Measurements from ENCODE around the gene DNAAF3.
A peak's percentile ranks its signal among the peaks of the same experiment; 100 is the strongest.

DNAAF3 gene

DNA sequence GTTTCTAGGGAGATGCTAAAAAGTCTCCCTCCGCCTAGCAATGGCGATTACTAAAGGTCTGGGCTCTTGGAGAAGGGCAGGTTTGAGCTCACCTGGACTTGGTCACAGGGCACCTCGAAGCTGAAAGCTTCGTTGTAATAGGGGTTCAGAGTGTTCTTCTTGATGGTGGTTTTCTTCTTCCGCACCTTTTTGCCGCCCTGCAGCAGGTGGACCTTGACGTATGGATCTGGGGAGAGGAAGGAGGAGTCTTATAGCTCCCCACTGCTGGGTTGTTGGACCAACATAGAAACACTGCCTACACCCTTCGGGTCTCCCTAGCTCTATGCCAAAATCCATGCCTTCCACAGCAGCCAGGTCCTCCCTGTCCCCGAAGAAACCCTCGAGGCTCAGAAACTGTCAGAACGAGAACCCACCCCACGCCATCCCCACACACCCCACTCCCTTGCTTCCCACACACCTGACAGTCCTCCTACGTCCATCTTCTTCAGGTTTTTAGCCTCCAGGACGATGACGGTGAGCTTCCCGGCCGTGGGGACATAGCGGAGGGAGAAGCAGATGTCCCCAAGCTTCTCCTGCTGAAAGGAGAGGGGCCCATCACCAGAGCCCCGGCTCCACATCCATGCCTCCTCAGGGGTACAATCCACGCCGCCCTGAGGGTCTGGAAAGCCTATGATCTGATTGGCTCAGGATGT is 8.2 kb upstream of the DNAAF3 start:
- H3K36me3 ChIP-seq (ENCODE audit: control insufficient read depth in 2 of 2, insufficient read depth in 1 of 2, low read length in 2 of 2), result no peaks in the 10 kb centered on the region
- peaks cover 9% of the 10 kb centered on the region for H3K4me1 ChIP-seq (ENCODE audit: control insufficient read depth, insufficient read depth, low read length)
- CTCF ChIA-PET, result interaction anchor here (0.6 to 3.6 kb wide), 10 partner anchors 9 to 457 kb away, joined by 3 to 22 read pairs (median 4); partner anchors contain the start of gene DNAAF3
- H3K4me3 ChIP-seq (ENCODE audit: low read depth, low read length), result no peak overlapping the region
- H3K27ac ChIP-seq (ENCODE audit: extremely low read depth, low read depth, low read length), result no peak overlapping the region
- TF ChIP-seq ZFHX2 (tag by site-specific recombination; conservative IDR thresholded peaks at IDR 0.05), result no peak
- POLR2A ChIA-PET, result interaction anchor here (1.2 kb wide), 1 partner anchor 28 kb away, joined by 3 read pairs; no protein-coding TSS in a partner anchor
- H3K9me3 ChIP-seq (ENCODE audit: control insufficient read depth, insufficient read depth, low read depth, low read length), result no peaks in the 10 kb centered on the region

DNA sequence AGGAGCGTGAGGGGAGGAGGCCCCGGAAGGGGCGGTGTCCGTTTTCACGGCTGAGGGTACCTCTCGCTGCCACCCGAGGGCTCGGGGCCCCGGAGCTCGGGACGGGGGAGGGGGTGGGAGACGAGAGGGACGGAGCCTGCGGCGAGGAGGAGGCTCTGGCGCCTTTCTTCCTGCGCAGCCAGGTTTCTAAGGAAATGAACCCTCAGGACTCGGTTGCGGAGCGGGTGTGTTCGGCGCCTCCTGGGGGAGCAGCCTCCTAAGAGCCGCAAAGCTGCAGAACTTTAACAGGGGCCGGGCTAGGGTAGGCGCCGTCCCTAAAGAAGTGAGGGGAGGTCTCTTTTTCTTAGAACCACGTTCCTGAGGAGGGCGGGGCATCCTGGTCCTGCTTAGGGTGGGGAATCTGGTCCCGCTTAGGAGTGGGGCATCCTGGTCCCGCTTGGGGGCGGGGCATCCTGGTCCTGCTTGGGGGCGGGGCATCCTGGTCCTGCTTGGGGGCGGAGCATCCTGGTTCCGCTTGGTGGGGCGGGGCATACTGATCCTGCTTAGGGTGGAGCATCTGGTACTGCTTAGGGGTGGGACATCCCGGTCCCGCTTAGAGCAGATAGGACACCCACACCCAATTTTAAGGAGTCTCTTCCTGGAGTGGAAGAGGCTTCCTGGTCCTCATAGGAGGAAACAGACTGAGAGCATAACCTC is 7.4 kb upstream of the DNAAF3 start:
- POLR2A ChIA-PET, result no interaction called here
- TF ChIP-seq KLF9 (tag by site-specific recombination; IDR thresholded peaks at IDR 0.05; ENCODE audit: low read depth) (peak; percentile 64; the same call in 1 of the 2 replicates), ZNF600 (tag by site-specific recombination; IDR thresholded peaks at IDR 0.05) (peak; percentile 76), EGR2 (tag by site-specific recombination; IDR thresholded peaks at IDR 0.05; ENCODE audit: low read depth) (no peak), SP3 (tag by site-specific recombination; IDR thresholded peaks at IDR 0.05) (peak; percentile 80), ZNF747 (tag by site-specific recombination; IDR thresholded peaks at IDR 0.05) (no peak), ZBTB20 (tag by site-specific recombination; IDR thresholded peaks at IDR 0.05) (peak; percentile 98), ZNF777 (tag by site-specific recombination; IDR thresholded peaks at IDR 0.05; ENCODE audit: borderline replicate concordance) (peak; percentile 75; the same call in 1 of the 2 replicates), GLIS1 (tag by site-specific recombination; IDR thresholded peaks at IDR 0.05) (peak; percentile 44; the same call in 1 of the 2 replicates), REPIN1 (tag by site-specific recombination; IDR thresholded peaks at IDR 0.05; ENCODE audit: low read depth) (no peak), KLF8 (tag by site-specific recombination; IDR thresholded peaks at IDR 0.05) (0 out of 2 replicates have a peak, but pooled peaks have one; percentile 26), ZNF561 (tag by site-specific recombination; IDR thresholded peaks at IDR 0.05; ENCODE audit: borderline replicate concordance) (peak; percentile 81; the same call in 1 of the 2 replicates), ZIC2 (tag by site-specific recombination; IDR thresholded peaks at IDR 0.05) (no peak), GLIS2 (tag by site-specific recombination; IDR thresholded peaks at IDR 0.05) (peak; percentile 67), ZNF10 (tag by site-specific recombination; IDR thresholded peaks at IDR 0.05) (peak; percentile 89), KLF1 (tag by site-specific recombination; IDR thresholded peaks at IDR 0.05) (peak; percentile 77), IKZF3 (tag by site-specific recombination; IDR thresholded peaks at IDR 0.05) (peak; percentile 53; the same call in 1 of the 2 replicates), ZBTB48 (tag by site-specific recombination; IDR thresholded peaks at IDR 0.05) (peak; percentile 67)
- TF ChIP-seq, protein P1, sequence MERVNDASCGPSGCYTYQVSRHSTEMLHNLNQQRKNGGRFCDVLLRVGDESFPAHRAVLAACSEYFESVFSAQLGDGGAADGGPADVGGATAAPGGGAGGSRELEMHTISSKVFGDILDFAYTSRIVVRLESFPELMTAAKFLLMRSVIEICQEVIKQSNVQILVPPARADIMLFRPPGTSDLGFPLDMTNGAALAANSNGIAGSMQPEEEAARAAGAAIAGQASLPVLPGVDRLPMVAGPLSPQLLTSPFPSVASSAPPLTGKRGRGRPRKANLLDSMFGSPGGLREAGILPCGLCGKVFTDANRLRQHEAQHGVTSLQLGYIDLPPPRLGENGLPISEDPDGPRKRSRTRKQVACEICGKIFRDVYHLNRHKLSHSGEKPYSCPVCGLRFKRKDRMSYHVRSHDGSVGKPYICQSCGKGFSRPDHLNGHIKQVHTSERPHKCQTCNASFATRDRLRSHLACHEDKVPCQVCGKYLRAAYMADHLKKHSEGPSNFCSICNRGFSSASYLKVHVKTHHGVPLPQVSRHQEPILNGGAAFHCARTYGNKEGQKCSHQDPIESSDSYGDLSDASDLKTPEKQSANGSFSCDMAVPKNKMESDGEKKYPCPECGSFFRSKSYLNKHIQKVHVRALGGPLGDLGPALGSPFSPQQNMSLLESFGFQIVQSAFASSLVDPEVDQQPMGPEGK (tag by site-specific recombination; IDR thresholded peaks at IDR 0.05), result peak; percentile 40; the same call in 1 of the 2 replicates
- TF ChIP-seq, protein P2, sequence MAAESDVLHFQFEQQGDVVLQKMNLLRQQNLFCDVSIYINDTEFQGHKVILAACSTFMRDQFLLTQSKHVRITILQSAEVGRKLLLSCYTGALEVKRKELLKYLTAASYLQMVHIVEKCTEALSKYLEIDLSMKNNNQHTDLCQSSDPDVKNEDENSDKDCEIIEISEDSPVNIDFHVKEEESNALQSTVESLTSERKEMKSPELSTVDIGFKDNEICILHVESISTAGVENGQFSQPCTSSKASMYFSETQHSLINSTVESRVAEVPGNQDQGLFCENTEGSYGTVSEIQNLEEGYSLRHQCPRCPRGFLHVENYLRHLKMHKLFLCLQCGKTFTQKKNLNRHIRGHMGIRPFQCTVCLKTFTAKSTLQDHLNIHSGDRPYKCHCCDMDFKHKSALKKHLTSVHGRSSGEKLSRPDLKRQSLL (tag by site-specific recombination; IDR thresholded peaks at IDR 0.05), result 0 out of 2 replicates have a peak, but pooled peaks have one; percentile 5
- TF ChIP-seq, protein P3, sequence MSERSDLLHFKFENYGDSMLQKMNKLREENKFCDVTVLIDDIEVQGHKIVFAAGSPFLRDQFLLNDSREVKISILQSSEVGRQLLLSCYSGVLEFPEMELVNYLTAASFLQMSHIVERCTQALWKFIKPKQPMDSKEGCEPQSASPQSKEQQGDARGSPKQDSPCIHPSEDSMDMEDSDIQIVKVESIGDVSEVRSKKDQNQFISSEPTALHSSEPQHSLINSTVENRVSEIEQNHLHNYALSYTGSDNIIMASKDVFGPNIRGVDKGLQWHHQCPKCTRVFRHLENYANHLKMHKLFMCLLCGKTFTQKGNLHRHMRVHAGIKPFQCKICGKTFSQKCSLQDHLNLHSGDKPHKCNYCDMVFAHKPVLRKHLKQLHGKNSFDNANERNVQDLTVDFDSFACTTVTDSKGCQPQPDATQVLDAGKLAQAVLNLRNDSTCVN (tag by site-specific recombination; optimal IDR thresholded peaks at IDR 0.05), result peak; percentile 9
- TF ChIP-seq, protein P4, sequence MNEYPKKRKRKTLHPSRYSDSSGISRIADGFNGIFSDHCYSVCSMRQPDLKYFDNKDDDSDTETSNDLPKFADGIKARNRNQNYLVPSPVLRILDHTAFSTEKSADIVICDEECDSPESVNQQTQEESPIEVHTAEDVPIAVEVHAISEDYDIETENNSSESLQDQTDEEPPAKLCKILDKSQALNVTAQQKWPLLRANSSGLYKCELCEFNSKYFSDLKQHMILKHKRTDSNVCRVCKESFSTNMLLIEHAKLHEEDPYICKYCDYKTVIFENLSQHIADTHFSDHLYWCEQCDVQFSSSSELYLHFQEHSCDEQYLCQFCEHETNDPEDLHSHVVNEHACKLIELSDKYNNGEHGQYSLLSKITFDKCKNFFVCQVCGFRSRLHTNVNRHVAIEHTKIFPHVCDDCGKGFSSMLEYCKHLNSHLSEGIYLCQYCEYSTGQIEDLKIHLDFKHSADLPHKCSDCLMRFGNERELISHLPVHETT (tag by site-specific recombination; IDR thresholded peaks at IDR 0.05), result no peak
- TF ChIP-seq, protein P5, sequence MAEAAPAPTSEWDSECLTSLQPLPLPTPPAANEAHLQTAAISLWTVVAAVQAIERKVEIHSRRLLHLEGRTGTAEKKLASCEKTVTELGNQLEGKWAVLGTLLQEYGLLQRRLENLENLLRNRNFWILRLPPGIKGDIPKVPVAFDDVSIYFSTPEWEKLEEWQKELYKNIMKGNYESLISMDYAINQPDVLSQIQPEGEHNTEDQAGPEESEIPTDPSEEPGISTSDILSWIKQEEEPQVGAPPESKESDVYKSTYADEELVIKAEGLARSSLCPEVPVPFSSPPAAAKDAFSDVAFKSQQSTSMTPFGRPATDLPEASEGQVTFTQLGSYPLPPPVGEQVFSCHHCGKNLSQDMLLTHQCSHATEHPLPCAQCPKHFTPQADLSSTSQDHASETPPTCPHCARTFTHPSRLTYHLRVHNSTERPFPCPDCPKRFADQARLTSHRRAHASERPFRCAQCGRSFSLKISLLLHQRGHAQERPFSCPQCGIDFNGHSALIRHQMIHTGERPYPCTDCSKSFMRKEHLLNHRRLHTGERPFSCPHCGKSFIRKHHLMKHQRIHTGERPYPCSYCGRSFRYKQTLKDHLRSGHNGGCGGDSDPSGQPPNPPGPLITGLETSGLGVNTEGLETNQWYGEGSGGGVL (tag by site-specific recombination; IDR thresholded peaks at IDR 0.05), result peak; percentile 74

More for the DNA sequence above, 7.4 kb upstream of the DNAAF3 start:
- Histone ChIP-seq H3K27ac (ENCODE audit: extremely low read depth, low read depth, low read length) (peak overlapping the region; percentile 7; the same call in 1 of the 2 replicates), H3K36me3 (ENCODE audit: control insufficient read depth in 2 of 2, insufficient read depth in 1 of 2, low read length in 2 of 2) (no peaks in the 10 kb centered on the region), H3K4me1 (ENCODE audit: control insufficient read depth, insufficient read depth, low read length) (peaks cover 7% of the 10 kb centered on the region), H3K9me3 (ENCODE audit: control insufficient read depth, insufficient read depth, low read depth, low read length) (no peaks in the 10 kb centered on the region), H3K4me3 (ENCODE audit: low read depth, low read length) (peak overlapping the region; percentile 50)
- CTCF ChIA-PET, result interaction anchor here (0.7 to 3.6 kb wide), 9 partner anchors 8 to 245 kb away, joined by 3 to 22 read pairs (median 4); partner anchors contain the start of gene DNAAF3

All from HEK293 (cell line).